Vagina (tissue), 2 donors: ENCODE measurements around the gene EEF1AKMT4.
A peak's percentile ranks its signal among the peaks of the same experiment; 100 is the strongest.

Experiments
- CTCF ChIP-seq, 3 experiments: fragments of 450-650 bp in 2 of 3; fragments of 200-600 bp in 1 of 3; sonication (generic) in 1 of 3; IDR thresholded peaks; one replicate each; pipeline ENCODE4 v1.5.1; 2017 to 2019; ENCODE audit warnings: antibody characterized with exemption in 3 of 3, mild to moderate bottlenecking in 2 of 3, moderate library complexity in 2 of 3
- POLR2A ChIP-seq, 2 donors: fragments of 450-650 bp; IDR thresholded peaks; one replicate each; pipeline ENCODE4 v1.6.1; 2017; ENCODE audit warnings: antibody characterized with exemption in 2 of 2, mild to moderate bottlenecking in 2 of 2, moderate library complexity in 2 of 2
- POLR2AphosphoS5 ChIP-seq, 2 donors: sonication (generic); formaldehyde crosslinking; IDR thresholded peaks; one replicate each; pipeline ENCODE4 v1.9.0; 2017; ENCODE audit warnings: antibody characterized with exemption in 2 of 2, mild to moderate bottlenecking in 2 of 2, low read depth in 1 of 2; ENCODE audit not compliant: insufficient read depth in 1 of 2

GRCh38 chr3:184298759-184299487, 49.5 kb downstream of the EEF1AKMT4 start, which contains the start of gene PSMD2:
- TF ChIP-seq CTCF (IDR thresholded peaks at IDR 0.05) = peak in 1 of 3 experiments; percentile 19
- peak; percentile 25 to 78 for TF ChIP-seq POLR2AphosphoS5 (IDR thresholded peaks at IDR 0.05; ENCODE audit: insufficient read depth in 1 of 2, low read depth in 1 of 2)
- TF ChIP-seq POLR2A (IDR thresholded peaks at IDR 0.05) = peak in 1 of 2 donors; percentile 76
